T47D (cell line): ENCODE results near the gene PITX3.
"Not testable (repeated sequence)": the region's sequence is repeated elsewhere in the genome, so short reads cannot be mapped to it uniquely, and the experiment has no call there.

ENCODE experiments used
- DNase-seq, 2 experiments: peaks; one replicate each; pipeline versions ENCODE4 v3.0.0 to v3.0.0-alpha.2; 2011 to 2012; ENCODE audit warnings: low read depth in 1 of 2, low spot score in 1 of 2
- JUND ChIP-seq: IDR thresholded peaks from 2 replicates; pipeline ENCODE4 v1.6.1; 2012; ENCODE audit warnings: low read depth
- in situ Hi-C: cut with HindIII; loops from 2 replicates; pipeline ENCODE4 v1.10.0; 2016; ENCODE audit warnings: low sequenced_read_pairs, low pct_unique_long_range_greater_than_20kb

Gene PITX3

GRCh38 chr10:102230861-102231356, 10.4 kb downstream of the PITX3 start:
- peak; percentile 43 to 52 for DNase-seq
- TF ChIP-seq JUND: no peak
- in situ Hi-C loops: no loop called here

GRCh38 chr10:102230264-102230860, 10.9 kb downstream of the PITX3 start:
- DNase-seq: peak; percentile 47 to 84
- in situ Hi-C loops: no loop called here
- no peak for TF ChIP-seq JUND

- no peak for TF ChIP-seq JUND
- in situ Hi-C loops: no loop called here
- DNase-seq: peak; percentile 90 to 92
Measured at GRCh38 chr10:102229810-102230263, 11.5 kb downstream of the PITX3 start.

GRCh38 chr10:102227050-102227449, 14.3 kb downstream of the PITX3 start:
- no peak for DNase-seq
- TF ChIP-seq JUND: no peak
- in situ Hi-C loops: no loop called here

- in situ Hi-C loops: no loop called here
- no peak for TF ChIP-seq JUND
- no peak for DNase-seq
Measured at GRCh38 chr10:102226542-102226870, 14.8 kb downstream of the PITX3 start.

- no peak for TF ChIP-seq JUND
- in situ Hi-C loops: no loop called here
- DNase-seq: peak; percentile 98 to 99
Measured at GRCh38 chr10:102225646-102226541, 15.4 kb downstream of the PITX3 start, which contains the start of gene ELOVL3. Gene ELOVL3 (plus strand): TSS chr10:102226299. CDS start chr10:102226549, 250 bp downstream.

- in situ Hi-C loops: no loop called here
- TF ChIP-seq JUND: no peak
Measured at GRCh38 chr10:102222797-102223196, 18.5 kb downstream of the PITX3 start.

GRCh38 chr10:102220612-102221011, 20.7 kb downstream of the PITX3 start:
- in situ Hi-C loops: no loop called here
- no peak for DNase-seq
- no peak for TF ChIP-seq JUND

More at GRCh38 chr10:102222797-102223196, 18.5 kb downstream of the PITX3 start:
- DNase-seq: no peak

GRCh38 chr10:102219370-102219769, 21.9 kb downstream of the PITX3 start:
- TF ChIP-seq JUND: no peak
- DNase-seq: no peak
- in situ Hi-C loops: no loop called here

- in situ Hi-C loops, DNase-seq: not testable (repeated sequence)
Measured at GRCh38 chr10:102213599-102213998, 27.7 kb downstream of the PITX3 start.

GRCh38 chr10:102211615-102212299, 29.6 kb downstream of the PITX3 start:
- DNase-seq: no peak
- in situ Hi-C loops: no loop called here
- no peak for TF ChIP-seq JUND

GRCh38 chr10:102208311-102209035, 32.8 kb downstream of the PITX3 start:
- DNase-seq: peak in 1 of 2 experiments; percentile 17
- in situ Hi-C loops: no loop called here
- no peak for TF ChIP-seq JUND
